HepG2 (cell line): ENCODE results near the gene MAN1A1. TPM values are rescaled to one million over a fixed set of nuclear protein-coding genes. Genes with fewer than 3 reads are reported as not detected.
A peak's percentile ranks its signal among the peaks of the same experiment; 100 is the strongest.

Source experiments
- ARID5B ChIP-seq: IDR thresholded peaks from 2 replicates; pipeline ENCODE4 v1.4.0; 2020; ENCODE audit warnings: mild to moderate bottlenecking, missing genetic modification reagents
- CHD2 ChIP-seq: IDR thresholded peaks from 2 replicates; pipeline ENCODE4 v1.6.1; 2011; ENCODE audit warnings: low read depth, low read length, improper control_type of control experiment
- DR1 ChIP-seq: sonication (generic); formaldehyde crosslinking; IDR thresholded peaks from 2 replicates; pipeline ENCODE4 v1.8.0; 2021; ENCODE audit warnings: mild to moderate bottlenecking, missing genetic modification reagents, inconsistent platforms
- ELF3 ChIP-seq: IDR thresholded peaks from 2 replicates; pipeline ENCODE4 v1.6.1; 2016; ENCODE audit warnings: missing genetic modification reagents, missing compliant biosample characterization
- FOXP4 ChIP-seq: sonication (generic); formaldehyde crosslinking; IDR thresholded peaks from 2 replicates; pipeline ENCODE4 v1.4.0; 2020; ENCODE audit warnings: missing genetic modification reagents
- HDAC6 ChIP-seq: fragments of 200-600 bp; sonication (generic); IDR thresholded peaks from 2 replicates; pipeline ENCODE4 v1.7.0; 2017; ENCODE audit warnings: mild to moderate bottlenecking, antibody characterized with exemption, low read length, low read depth
- MAFG ChIP-seq: sonication (generic); formaldehyde crosslinking; IDR thresholded peaks from 2 replicates; pipeline ENCODE4 v1.5.1; 2020; ENCODE audit warnings: mild to moderate bottlenecking, missing genetic modification reagents
- MED1 ChIP-seq: sonication (generic); formaldehyde crosslinking; IDR thresholded peaks from 2 replicates; pipeline ENCODE4 v1.4.0; 2020; ENCODE audit warnings: missing genetic modification reagents
- POLR2G ChIP-seq: fragments of 200-400 bp; formaldehyde crosslinking; IDR thresholded peaks from 2 replicates; pipeline ENCODE4 v1.6.1; 2018; ENCODE audit warnings: mild to moderate bottlenecking, low read depth, low read length, moderate library complexity
- RBM22 ChIP-seq: fragments of 200-400 bp; formaldehyde crosslinking; optimal IDR thresholded peaks from 2 replicates; pipeline ENCODE3; 2017; ENCODE audit warnings: mild to moderate bottlenecking, low read length, moderate library complexity
- RFX5 ChIP-seq: IDR thresholded peaks from 2 replicates; pipeline ENCODE4 v1.6.1; 2011; ENCODE audit warnings: low read depth, low read length, improper control_type of control experiment
- TFAP4 ChIP-seq: sonication (generic); IDR thresholded peaks from 2 replicates; pipeline ENCODE4 v1.6.1; 2016; ENCODE audit warnings: low read depth, borderline replicate concordance
- TSC22D2 ChIP-seq: sonication (generic); formaldehyde crosslinking; IDR thresholded peaks from 2 replicates; pipeline ENCODE4 v1.5.1; 2020; ENCODE audit warnings: missing genetic modification reagents, mild to moderate bottlenecking, borderline replicate concordance
- ZHX2 ChIP-seq, 2 experiments: sonication (generic) in 1 of 2; formaldehyde crosslinking in 1 of 2; IDR thresholded peaks; 2 replicates each; pipeline versions ENCODE4 v1.6.1 to v1.9.0; 2014 to 2022; ENCODE audit warnings: antibody characterized with exemption in 1 of 2, borderline replicate concordance in 1 of 2, inconsistent platforms in 1 of 2, low read depth in 1 of 2, missing genetic modification reagents in 1 of 2
- ZNF17 ChIP-seq: sonication (generic); formaldehyde crosslinking; IDR thresholded peaks from 2 replicates; pipeline ENCODE4 v1.5.0; 2020; ENCODE audit warnings: mild to moderate bottlenecking, missing genetic modification reagents
- ZNF225 ChIP-seq: sonication (generic); formaldehyde crosslinking; IDR thresholded peaks from 2 replicates; pipeline ENCODE4 v1.4.0; 2020; ENCODE audit warnings: mild to moderate bottlenecking, missing genetic modification reagents
- ZNF282 ChIP-seq: fragments of 450-650 bp; IDR thresholded peaks from 2 replicates; pipeline ENCODE4 v1.6.1; 2018; ENCODE audit not compliant: partially characterized antibody
- ZNF543 ChIP-seq: sonication (generic); formaldehyde crosslinking; IDR thresholded peaks from 2 replicates; pipeline ENCODE4 v1.4.0; 2020; ENCODE audit warnings: mild to moderate bottlenecking, missing genetic modification reagents
- polyA plus RNA-seq, 8 experiments: library from polyadenylated mRNA; depleted of rRNA in 3 of 8; stranded (reverse) in 7 of 8; unstranded in 1 of 8; fragments of >200 nt; fragmentation: Illumina TruSeq in 4 of 8; extraction: Trizol in 4 of 8; gene quantifications; 2 replicates each; pipeline versions ENCODE4 v1.2.1 to v1.2.3, GENCODE V29; 2011 to 2016; ENCODE audit warnings: low read depth in 4 of 8, missing spikeins in 1 of 8, mixed read lengths in 1 of 8; ENCODE audit not compliant: insufficient read depth in 1 of 8
- total RNA-seq, 5 experiments: library from RNA; depleted of rRNA; stranded (reverse); fragments of >200 nt; fragmentation: Illumina TruSeq; extraction: Trizol; gene quantifications; 2 replicates each; pipeline ENCODE4 v1.2.3, GENCODE V29; 2016; ENCODE audit warnings: low read depth in 1 of 5

Gene MAN1A1
- total and polyA plus RNA-seq, 2 of the 13 experiments (the other 11 are each of a cell fraction or from before 2014, with no cell fraction given) = 156 to 236 TPM

- peak; percentile 91 for TF ChIP-seq TFAP4
- peak; percentile 37; the same call in 1 of the 2 replicates for TF ChIP-seq ELF3 (CRISPR knock-in tag)
- TF ChIP-seq ZNF543 (CRISPR knock-in tag) = no peak
- no peak for TF ChIP-seq ZNF282
- TF ChIP-seq ZHX2 (IDR thresholded peaks at IDR 0.05; ENCODE audit: low read depth) = no peak
- TF ChIP-seq ZHX2 (CRISPR knock-in tag; IDR thresholded peaks at IDR 0.05; ENCODE audit: borderline replicate concordance) = no peak
- no peak for TF ChIP-seq ZNF17 (CRISPR knock-in tag)
- no peak for TF ChIP-seq TSC22D2
- no peak; the same call in 1 of the 2 replicates for TF ChIP-seq RFX5
- TF ChIP-seq ARID5B (CRISPR knock-in tag) = peak; percentile 83
- TF ChIP-seq MED1 (CRISPR knock-in tag) = peak; percentile 53; the same call in 1 of the 2 replicates
- TF ChIP-seq FOXP4 = peak; percentile 38; the same call in 1 of the 2 replicates
- no peak for TF ChIP-seq ZNF225
- no peak for TF ChIP-seq POLR2G
- no peak for TF ChIP-seq CHD2
- TF ChIP-seq MAFG (CRISPR knock-in tag) = no peak
- TF ChIP-seq DR1 (CRISPR knock-in tag) = no peak
- no peak for TF ChIP-seq RBM22
- no peak for TF ChIP-seq HDAC6
Measured at GRCh38 chr6:119297049-119297448, 52.5 kb downstream of the MAN1A1 start (continued).
